Mucosa of gallbladder (tissue), 1 donor: ENCODE measurements around the gene C4orf36. TPM values are rescaled to one million over a fixed set of nuclear protein-coding genes. Genes with fewer than 3 reads are reported as not detected.

Experiments
- DNase-seq: peaks from one replicate; pipeline ENCODE4 v3.0.0-alpha.2; 2020; ENCODE audit warnings: low spot score
- total RNA-seq: library from RNA; stranded (reverse); gene quantifications from one replicate; pipeline ENCODE4 v1.2.1, GENCODE V29; 2021
- donor health status: DM: no; HTN: no; CAD: no.

Gene C4orf36
- total RNA-seq, 1 donor from 2014 or later: 0.89 TPM

DNA sequence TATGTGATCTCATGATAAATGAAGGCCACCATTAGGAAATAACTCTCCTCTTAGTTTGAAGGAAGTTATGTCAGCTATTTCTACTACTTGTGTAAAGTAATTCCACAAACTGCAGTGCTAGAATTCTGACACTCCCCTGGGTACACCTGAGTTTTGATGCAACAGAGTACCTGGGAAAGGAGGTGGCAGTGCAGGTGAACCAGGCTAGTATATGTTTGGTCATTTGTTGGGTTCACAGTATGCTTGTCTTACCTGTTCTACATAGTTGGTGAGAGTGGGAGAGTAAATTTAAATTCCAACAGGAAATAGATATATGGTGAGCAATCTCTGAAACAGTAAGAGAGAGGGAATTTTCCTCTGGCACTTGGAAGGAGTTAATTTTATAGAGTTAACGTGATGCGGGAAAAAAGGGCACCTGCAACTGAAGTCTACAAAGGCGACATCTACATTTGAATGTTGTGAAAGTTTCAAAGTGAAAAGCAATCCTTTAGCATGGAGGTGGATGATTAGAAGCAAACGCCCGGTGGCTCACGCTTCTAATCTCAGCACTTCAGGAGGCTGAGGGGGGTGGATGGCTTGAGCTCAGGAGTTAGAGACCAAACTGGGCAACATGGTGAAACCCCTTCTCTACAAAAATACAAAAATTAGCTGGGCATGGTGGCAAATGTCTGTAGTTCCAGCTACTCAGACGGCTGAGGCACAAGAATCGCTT, 34.7 kb downstream of the C4orf36 start:
- no peak for DNase-seq

GRCh38 chr4:86856896-86857295, 35.3 kb downstream of the C4orf36 start:
- no peak for DNase-seq

DNA sequence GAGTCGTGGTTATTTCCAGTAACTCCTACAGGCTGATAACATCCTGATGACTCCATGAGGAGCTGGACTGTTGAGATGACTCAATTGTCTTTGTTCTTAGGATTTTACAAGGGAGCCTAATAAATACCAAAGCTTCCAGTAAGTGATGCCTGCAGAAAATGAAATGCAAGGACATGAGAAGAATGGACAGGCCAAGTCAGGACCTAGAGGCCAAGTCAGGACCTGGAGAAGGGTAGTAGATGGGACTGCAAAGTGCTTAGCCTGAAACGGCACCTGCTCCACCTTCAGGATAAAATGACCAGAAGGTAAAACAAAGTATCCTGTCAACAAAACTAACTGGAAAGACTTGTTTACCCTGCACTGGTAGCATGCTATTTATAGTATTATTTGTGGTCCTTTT, 36.6 kb downstream of the C4orf36 start:
- no peak for DNase-seq

DNA sequence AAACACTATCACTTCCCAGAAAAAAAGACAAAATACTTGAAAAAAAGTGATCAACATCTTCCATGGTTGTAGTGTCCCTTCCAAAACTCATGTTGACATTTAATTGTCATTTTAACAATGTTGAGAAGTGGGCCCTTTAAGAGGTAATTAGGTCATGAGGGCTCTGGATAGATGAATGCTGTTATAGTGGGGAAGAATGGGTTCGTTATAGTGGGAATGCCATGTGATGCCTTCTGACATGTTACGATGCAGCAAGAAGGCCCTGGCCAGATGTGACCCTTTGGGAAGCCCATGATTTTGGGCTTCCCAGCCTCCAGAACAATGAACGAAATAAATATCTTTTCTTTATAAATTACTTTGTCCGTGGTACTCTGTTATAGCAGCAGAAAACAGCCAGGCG, 39.0 kb downstream of the C4orf36 start:
- DNase-seq: no peak

GRCh38 chr4:86848732-86849619, 43.2 kb downstream of the C4orf36 start, which contains the start of gene SLC10A6:
Gene SLC10A6, minus strand, starts transcription at chr4:86849384. Its CDS starts 269 bp downstream, at chr4:86849115.
- DNase-seq: no peak

DNA sequence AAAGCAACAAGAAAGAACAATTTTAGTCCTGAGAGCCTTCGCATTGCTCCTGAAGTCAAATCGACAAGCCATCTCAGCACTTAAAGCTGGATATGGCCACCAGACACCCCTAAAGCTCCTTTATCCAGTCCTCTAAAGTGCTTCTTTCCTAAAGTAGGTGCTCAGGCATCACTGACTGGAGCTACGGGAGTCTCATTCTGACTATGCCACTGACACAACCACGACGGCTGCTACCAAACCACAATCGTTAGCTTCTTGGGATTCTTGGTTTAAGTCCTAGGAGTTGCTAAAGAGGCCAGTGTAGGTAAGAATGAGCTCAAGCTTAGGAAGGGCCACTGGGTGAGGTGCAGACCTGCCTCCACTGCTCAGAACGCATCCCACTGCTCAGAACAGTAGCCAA, 44.1 kb downstream of the C4orf36 start:
- DNase-seq: no peak

GRCh38 chr4:86847571-86847970, 44.7 kb downstream of the C4orf36 start:
- DNase-seq: no peak

DNA sequence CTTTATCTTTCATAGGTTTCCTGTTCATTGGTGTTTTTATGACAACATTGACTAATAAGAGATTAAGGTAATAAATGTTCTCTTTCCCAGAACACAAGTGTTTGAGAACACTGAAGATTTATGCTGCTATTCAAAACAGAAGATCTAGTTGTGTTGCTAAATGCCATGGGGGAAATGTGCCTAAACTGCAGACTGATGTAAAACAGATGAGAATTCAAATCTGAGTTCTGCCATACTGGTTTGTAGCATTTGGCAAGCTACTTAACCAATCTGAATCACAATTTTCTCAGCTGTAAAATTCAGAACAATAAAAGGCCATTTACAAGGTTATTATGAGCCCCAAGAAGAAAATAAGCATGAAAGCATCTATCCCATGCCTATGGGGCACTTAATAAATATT, 45.3 kb downstream of the C4orf36 start:
- no peak for DNase-seq

- no peak for DNase-seq
These were observed 46.6 kb downstream of the C4orf36 start for GRCh38 chr4:86845593-86845992.

- no peak for DNase-seq
These were observed 50.9 kb downstream of the C4orf36 start for GRCh38 chr4:86841309-86841708.

GRCh38 chr4:86840858-86841257, 51.4 kb downstream of the C4orf36 start:
- DNase-seq: no peak

DNA sequence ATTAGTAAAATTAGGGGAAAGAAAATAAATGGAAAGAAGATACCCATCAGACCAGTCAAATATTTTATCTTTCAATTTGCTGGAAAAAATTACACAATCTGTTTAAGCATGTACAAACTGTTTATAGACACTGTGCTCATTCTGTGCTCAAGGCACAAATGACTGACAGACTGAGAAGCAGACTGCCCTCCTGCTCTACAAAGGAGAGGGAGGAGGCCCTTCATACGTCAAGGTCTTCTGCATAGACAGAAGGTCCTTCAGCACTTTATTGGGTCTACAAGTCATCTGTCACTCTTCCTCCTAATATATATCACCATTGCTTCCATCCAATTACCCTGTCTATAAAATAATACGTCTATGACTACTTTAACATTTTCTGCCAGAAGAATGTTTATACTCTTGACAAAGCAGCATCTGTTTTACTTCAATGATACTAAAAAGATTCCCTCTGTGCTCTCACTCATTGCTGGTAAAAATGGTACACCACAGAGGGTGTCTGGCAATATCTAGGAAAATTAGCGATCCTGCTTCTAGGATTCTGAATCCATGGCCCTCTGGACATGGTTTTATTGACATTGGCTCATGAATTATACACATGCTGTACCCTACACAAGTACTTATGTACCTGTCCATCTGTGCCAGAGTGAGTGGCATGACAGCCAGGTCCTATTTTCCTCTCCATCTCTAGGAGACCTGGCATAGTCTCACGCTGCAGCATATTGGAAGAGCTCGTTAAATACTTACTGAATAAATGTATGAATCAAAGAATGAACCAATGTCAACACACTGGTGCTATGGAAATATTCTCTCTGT, 54.3 kb downstream of the C4orf36 start:
- no peak for DNase-seq

DNA sequence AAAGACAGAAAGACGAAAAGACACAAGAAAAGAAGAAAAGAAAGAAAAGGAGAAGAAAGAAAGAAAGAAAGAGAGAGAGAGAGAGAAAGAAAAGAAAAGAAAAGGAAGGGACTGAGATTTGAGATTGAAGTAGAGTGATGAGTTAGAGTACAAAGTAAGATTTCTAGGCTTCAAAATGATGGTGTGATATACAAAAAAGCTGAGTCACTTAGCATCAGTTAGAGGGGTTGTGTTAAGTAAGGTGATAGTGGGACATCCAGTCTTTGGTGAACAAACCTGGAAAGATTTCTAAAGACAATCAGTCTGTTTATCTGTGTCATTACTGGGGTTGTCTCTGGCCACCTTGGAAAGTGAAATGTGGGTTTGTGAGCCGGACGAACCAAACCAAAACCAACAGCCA, 56.5 kb downstream of the C4orf36 start:
- DNase-seq: no peak

GRCh38 chr4:86834901-86835300, 57.3 kb downstream of the C4orf36 start:
- DNase-seq: no peak

- DNase-seq: no peak
These were observed 58.6 kb downstream of the C4orf36 start for GRCh38 chr4:86833615-86834014.

DNA sequence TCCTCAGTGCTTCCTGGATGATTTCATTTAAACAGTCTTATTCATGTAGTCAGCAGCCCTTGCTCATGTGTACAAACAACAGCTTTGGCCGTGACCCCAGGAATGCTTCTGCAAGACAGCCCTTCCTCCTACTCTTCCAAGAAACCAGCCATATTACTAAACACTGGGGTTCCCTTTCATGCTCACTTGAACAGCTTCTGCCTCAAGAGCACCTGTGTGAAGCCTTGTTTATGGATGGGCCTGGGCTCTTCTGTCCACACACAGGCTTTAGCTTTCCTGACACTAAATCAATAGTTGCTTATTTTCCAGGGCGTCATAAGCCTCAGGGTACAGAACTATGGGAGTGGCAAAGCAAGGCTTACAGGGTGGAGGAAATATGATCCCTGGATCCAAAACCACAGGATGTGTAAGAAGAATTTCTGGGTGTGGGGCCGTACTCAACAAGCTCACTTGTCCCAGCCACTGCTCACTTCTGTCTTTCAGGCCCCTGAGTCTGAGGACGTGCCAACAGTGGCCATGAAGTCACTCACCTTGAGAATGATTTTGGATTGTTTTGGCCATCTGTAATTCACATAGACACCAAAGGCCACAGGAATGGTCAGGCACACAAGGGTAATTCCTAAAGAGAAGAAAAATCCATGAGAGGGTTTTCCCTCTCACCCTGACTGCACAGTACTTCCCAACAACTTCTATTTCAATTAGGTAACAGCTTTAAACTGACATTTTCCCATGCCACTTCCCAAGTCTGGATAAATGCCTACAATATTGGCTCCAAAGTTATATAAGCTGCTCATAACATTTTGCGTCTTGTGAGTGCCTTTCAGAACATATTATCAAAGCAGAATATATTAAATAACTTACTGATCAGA, 60.7 kb downstream of the C4orf36 start:
- DNase-seq: peak; percentile 51

Other genes with a start within 250 kb of the C4orf36 start
- gene SLC10A6, start 43.0 kb downstream of the C4orf36 start, total RNA-seq: 0.81 TPM
- 97.3 TPM for gene AFF1, start 42.6 kb upstream of the C4orf36 start, total RNA-seq